ENCODE results near the gene COX8C.
A peak's percentile ranks its signal among the peaks of the same experiment; 100 is the strongest.

COX8C gene, protein sequence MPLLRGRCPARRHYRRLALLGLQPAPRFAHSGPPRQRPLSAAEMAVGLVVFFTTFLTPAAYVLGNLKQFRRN

DNA sequence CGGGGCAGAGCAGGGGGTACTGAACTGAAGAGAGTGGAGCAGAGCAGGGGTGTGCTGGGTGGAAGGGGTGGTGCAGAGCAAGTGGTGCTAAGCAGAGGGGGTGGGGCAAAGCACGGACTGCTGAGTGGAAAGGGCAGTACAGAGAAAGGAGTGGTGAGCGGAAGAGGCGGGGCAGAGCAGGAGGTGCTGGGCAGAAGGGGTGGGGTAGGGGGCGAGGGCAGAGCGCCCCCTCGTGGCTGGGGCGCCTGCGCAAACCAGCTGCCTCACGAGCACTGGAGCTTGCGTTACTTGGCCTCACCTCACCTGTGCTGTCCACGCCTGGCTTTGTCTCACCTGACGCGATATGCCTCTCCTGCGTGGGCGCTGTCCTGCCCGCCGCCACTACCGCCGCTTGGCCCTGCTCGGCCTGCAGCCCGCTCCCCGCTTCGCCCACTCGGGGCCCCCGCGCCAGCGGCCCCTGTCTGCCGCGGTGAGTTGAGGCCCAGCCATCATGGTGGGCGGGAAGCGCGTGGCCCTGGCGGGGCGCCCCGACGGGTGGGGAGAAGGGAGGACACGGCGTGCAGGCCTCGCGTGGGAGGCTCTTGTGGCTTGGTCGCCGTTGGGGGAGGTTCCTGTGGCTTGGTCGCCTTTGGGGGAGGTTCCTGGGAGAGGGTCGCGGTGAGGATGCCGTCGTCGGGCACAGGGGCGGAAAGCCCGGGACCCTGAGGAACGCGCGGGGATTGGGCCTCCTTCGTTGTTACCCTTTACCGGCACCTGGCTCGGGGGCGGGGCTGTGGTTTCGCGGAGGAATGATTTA lies at the start of gene COX8C:
TSS of gene COX8C (plus strand) at position 257 of the 796 bp plus-strand sequence. CDS start at position 344, 87 bp downstream.
- no peak for DNase-seq

DNA sequence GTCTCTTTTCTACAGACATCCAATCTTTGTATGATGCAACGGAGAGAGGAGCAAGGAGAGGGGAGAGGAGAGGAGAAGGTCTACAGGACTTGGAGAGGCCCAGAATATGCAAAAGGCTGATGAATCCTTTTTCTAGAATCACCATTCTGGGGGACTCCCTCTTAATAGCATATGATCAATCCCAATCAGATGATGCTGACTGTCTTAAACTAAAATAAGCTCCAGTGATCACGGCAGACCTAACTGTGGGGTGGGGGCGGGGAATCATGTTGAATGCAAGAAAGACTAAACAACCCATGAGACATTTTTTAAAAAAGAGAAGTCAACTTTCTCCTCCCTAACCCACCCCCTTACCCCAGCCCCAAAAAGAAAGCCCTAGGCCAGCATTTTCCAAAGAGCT lies 47.6 kb upstream of the COX8C start:
- DNase-seq = no peak

DNA sequence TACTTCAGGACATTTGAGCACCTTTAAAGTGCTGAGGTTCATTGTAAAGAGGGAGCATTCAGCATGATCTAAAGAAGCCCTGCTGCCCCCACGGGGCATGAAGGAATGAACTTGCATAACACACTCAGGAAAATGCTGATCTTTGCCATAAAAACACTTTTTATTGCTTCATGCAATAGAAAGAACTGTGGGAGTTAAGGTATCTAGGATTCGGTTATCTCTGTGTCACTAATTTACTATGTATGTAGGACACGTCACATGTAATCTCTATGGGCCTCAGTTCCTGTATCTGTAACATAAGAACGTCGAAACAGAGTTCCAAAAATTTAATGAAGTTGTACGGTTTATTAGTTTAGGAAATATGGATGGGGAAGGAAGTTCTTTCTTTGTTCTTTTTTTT lies 47.1 kb upstream of the COX8C start:
- DNase-seq = no peak

DNA sequence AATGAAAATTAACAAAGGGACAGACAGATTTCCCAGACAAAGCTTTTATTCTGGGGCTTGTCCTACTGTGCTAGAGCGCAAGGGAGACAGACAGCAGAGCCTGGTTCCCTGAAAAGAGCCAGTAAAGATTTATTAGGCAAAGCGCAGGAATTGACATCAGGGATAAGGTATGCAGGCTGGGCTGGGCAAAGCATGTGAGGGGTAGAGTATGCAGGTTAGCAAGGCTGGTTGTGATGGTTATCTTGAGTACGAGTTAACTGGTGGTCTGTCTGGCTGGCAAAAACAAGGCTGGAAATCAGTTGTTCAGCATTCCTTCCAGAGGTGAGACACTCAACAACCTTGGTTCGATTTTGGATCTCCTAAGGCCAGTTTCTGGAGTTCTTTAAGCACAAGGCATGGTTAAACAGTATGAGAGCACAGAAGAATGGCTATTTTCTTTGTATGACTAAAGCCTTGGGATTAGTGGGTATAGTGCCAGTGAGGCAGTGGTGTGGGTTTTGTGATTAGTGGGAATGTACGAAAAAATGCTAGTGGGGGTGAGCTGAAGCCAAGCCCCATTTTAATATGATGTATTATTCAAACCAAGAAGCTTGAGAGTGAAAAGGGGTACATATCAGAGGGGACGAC lies 45.0 kb upstream of the COX8C start:
- DNase-seq = no peak

DNA sequence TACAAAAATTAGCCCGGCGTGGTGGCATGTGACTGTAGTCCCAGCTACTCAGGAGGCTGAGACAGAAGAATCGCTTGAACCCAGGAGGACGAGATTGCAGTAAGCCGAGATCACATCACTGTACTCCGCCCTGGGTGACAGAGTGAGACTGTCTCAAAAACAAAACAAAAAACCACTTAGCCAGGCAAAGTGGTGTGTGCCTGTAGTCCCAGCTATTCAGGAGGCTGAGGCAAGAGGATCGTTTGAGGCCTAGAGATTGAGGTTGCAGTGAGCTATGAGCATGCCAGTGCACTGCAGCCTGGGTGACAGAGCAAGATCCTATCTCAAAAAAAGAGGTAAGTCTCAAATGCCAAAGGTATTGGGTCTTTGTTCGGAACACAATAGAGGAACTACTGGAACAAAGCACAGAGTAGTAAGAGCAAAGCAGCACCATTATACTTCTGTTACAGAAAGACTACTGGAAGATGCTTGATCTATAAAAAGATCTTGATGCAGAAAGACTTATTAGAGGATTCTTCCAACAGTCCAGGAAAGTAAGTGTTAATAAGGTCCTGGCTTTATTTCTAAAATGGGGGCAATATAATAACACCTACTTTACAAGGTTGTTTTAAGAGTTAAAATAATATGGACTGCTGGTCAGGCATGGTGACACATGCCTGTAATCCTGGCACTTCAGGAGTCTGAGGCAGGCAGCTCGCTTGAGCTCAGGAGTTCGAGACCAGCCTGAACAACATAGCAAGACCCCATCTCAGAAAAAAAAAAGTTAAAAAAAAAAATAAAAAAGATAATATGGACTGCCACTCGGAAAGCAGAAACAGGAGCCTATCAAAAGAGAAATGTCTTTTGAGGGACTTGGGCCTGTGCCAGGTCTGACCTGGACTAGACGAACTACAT lies 44.0 kb upstream of the COX8C start:
- DNase-seq = no peak

DNA sequence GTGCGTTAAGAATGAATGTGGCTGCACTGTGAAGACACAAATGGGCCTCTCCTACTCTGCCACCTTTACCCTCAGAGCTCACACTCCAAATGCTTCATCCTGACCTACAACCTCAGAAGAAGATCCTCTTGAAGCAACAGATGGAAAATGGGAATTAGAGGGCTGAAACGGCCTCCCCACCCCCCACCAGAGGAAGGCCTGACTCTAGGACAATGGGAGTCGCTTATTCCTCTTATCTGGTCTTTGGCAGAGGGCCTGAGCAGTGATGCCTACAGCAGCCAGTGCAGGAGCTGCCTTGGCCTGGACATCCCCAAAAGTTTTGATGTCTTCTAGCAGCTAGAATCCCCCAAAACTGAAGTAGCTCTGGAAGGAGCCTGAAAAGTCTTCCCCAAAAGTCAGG lies 43.3 kb upstream of the COX8C start:
- peak; percentile 72 for DNase-seq

DNA sequence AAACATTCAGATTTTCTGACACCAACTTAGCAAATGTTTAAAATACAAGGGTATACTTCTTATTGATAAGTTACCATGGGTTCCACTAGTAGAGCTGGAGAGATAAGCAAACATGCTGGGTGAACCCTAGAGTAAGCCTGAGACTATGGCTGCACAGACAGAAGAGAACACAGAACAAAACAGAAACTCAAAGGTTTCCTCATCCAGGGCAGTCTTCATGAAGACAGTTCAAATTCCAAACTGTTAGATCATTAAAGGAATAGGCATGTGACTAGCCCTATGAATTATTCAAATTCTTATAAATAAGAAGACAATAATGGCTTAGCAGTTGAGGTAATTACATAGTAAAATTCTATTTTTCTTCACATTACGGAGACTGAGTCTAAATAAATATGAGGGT lies 42.2 kb upstream of the COX8C start:
- DNase-seq = no peak

DNA sequence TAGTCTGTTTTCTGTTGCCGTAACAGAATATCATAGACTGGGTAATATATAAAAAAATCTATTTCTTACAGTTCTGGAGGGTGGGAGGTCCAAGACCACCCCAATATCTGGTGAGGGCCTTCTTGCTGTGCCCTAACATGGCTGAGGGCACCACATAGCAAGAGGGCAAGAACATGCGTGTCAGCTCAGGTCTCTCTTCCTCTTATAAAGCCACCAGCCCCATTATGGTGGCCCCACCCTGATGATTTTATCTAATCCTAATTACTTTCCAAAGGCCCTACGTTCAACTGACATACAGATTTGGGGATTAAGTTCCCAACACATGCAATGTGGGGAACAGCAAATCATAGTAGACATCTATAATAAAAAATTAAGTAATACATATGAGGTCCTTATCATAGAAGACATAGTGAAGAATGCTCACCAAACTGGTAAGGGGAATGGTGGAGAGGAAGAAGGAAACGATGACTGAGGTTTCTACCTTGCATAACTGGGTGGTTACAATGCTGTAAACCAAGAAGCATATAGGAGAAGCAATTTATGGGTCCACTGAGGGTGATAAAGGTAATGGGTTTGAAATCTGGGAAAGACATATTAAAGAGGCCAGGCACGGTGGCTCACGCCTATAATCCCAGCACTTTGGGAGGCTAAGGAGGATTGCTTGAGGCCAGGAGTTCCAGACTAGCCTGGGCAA lies 41.1 kb upstream of the COX8C start:
- no peak for DNase-seq

DNA sequence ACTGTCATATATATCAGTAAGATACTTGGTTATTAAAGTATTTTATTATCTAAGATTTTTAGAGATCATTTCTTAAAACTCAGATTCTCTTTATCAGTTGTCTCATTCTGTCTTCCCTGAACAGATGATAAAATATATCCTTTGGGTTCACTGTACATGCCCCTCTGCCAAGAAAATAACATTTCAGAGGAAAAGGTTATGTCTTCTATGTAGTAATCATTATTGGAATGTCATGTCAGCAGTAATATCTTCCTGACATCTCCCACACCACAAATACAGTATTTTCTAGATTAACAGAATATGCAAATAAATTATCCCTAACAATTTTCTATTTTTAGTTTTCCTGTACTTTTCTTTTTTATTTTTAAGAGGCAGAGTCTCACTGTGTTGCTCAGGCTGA lies 40.2 kb upstream of the COX8C start:
- DNase-seq = no peak

DNA sequence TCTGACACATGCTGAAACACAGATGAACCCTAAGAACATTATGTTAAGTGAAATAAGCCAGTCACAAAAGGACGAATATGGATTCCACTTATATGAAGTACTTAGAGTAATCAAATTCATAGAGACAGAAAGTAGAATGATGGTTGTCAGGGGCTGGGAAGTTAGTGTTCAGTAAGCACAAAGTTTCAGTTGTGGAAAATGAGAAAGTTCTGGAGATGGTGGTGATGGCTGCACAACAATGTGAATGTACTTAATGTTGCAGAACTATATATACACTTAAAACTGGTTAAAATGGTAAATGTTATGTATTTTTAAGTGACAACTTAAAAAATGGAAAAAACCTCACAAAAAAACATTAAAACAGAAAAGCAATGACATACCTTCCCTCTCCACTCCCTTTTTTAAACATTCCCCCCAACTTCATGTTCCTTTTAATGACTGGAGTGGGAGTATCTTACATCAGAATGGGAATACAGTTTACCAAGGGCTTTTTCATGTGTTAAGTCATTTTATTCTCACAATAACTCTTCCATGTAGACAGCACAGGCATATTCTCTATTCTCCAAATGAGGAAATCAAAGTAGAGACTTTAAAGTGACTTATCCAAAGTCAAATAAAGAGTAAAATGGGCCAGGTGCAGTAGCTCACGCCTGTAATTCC lies 38.2 kb upstream of the COX8C start:
- DNase-seq = no peak

DNA sequence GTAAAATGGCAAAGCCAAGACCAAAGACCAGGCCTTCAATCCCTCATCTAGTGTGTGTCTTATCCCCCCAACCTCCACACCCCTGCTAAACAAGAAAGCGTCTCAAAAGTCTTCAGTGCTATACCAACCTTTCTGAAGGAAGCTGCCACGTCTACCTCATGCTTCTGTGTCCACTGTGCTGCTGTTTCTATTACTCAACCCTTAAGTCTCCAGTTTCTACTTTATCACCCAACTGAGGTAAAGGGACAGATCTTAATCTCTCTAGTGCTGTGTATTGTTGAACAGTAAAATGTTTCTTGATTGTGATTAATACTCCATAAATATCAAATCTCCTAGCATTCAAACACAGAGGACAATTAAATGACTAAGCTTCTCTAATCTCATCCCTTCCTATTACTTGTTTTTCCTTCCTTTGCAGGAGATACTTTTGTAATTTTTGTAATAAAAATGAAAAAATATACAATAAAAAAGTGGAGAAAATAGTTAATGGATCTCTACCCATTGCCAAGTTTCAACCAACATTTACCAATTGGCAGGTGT lies 37.5 kb upstream of the COX8C start:
- DNase-seq = no peak

DNA sequence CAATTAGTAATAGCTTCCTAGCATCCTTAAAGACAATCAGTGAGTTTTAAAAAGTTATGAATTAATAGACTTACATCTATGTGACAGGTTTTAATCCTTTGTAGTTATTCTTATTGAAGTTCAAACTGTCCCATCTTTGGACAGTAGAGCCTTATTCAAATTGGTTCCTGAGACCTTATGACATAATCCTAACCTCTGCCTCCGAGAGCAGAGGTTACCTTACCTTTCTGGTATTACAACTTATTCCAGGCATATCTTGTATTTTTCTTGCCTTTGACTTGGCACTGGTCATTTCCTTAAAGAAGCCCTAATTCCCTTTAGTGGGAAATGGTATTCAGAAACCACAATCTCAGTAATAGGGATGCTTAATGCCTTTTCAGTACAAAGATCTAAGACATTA lies 35.9 kb upstream of the COX8C start:
- no peak for DNase-seq

DNA sequence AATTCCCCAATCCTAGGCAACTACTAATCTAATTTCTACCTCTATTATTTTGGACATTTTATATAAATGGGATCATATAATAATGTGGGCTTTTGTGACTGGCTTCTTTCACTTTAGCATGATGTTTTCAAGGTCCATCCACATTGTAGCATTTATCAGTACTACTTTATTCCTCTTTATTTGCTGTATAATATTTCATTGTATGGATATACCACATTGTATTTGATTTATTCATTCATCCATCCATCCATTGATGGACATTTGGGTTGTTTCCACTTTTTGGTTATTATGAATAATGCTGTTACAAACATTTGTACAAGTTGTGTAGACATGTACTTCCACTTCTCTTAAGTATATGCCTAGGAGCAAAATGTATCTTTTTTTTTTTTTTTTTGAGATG lies 31.4 kb upstream of the COX8C start:
- DNase-seq = no peak

DNA sequence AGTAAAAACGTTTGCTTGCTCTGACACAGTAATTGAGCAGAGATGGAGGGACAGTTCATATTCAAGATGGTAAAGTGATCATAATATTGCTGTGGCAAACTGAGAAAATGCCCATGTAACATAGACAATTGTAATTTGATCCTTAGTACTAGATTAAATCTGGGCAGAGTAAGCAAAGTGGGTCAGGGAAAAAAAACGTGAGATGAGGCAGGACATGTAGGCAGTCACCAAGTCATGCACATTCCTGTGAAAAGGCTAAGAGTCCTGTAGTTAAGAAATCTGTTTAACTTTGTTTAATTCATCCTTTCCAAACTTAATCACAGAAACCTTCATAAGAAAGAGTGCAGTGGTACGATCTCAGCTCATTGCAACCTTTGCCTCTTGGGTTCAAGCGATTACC lies 30.3 kb upstream of the COX8C start:
- DNase-seq = no peak

DNA sequence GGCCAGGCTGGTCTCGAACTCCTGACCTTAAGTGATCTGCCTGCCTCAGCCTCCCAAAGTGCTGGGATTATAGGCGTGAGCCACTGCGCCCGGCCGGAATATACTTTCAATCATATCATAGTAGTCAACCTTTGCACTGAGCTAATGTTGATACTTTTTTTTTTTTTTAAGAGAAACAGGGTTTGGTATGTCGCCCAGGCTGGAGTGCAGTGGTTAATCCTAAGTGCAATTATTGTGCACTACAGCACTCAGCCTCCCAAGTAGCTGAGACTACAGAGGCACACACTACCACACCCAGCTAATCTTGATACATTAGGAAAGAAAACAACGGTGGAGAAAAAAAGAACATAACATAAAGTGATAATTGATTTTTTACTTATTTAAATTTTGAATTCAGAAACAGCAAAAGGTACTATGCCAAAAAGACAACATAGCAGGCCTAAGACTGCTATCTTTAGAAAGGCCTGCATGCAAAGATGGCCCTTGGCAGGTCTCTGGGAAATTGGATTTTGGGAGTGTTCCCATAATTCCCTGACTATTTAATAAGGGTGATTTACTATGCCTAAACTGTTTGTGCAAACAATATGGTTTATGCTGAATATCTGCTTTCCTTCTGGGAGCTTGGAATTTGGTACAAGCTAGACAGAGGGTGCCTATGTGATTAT lies 29.6 kb upstream of the COX8C start:
- DNase-seq = no peak

DNA sequence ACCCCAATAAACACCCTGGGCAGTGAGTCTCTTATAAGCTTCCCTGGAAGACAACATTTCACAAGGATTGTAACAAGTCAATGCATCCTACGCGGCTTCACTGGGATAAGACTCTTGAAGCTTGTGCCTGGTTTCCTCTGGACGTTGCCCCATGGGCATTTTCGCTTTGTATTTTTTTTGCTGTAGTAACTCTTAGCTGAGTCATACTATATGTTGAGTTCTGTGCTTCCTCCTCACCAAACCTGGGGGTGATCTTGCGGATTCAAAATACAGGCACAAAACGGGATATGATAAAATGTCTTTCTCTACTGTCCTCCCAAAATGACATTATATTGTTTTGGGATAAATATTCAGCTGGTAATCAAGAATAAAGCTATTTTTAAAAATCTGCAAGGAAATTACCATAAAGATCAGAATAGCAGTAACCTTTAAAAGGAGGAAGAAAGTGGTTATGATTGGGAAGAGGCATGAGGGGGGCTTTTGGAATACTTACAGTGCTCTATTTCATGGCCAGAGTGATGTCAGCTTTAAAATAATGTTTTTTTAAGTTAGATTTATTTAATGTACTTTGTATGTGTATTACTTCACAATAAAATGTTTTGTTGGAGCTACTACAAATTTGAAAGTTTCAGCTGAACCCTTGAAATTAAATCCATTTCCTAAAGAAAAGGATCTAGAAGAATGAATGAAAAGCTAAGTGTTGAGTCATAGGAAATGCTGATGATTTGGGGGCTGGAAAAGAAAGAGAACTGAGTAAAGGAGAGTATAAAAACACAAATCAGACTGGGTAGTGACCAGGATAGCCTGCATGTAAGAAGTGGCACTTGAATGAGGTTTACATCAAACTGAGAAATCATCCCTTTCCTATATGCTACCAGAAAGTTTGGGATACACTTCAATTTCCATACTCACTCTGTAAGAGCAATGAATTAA lies 28.8 kb upstream of the COX8C start:
- no peak for DNase-seq

DNA sequence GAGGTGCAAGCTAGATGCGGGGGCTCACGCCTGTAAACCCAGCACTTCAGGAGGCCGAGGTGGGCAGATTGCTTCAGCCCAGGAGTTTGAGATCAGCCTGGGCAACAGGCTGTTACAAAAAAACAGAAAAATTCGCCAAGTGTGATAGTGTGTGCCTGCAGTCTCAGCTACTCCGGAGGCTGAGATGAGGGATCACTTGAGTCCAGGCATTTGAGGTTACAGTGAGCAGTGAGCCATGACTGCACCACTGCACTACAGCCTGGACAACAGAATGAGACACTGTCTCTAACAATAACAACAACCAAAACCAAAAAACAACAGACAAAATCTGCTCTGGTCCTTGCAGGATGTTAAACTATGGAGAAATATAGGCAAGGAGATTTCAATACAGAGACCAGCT lies 28.1 kb upstream of the COX8C start:
- no peak for DNase-seq

DNA sequence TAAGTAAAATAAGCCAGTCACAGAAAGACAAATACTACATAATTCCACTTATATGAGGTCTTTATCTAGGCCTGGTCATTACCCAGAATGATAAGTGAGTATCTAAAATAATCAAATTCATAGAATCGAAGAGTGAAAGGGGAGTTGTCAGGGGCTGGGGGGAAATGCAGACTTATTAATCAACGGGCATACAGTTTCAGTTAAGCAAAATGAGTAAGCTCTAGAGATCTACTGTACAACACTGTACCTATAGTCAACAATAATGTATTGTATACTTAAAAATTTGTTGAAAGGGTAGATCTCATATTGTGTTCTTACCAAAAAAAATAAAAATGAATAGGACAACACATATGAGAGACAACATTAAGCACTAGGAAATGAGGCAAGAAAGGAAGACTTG lies 27.5 kb upstream of the COX8C start:
- no peak for DNase-seq

DNA sequence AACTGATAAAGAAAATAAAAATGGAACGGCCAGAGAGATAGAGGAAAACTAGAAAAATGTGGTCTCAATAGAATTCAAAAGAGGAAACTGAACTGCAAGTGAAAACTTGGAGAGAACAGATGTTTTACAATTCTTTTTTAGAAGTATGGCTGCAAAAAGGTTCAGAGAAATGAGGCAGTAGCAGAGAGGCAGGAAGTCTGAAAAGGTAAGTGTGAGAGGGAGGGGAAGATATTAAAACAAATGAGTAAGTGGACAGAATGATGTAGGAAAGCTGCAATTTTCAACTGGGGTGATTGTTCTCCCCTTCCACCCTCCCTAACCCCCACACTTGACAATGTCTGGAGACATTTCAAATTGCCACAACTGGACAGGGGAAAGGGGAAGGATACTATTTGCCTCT lies 27.0 kb upstream of the COX8C start:
- no peak for DNase-seq

DNA sequence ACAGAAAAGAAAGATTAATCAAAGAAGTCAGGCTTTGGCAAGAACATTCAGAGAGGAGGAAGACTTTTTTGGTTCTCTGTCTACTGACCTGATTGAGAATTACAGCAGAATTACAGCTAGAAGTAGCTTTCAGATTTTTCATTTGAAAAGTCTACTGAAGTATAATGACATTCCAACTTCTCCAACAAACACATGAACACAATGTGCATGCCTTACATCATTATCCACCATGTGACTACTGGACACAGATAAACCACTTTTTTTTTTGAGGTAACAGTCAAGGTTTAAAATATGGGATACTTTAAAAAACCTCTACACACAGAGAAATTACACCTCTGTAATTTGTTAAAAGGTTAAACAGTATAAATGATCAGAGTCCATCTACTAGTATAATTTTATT lies 26.5 kb upstream of the COX8C start:
- DNase-seq = no peak
